HepG2 (cell line): ENCODE results near the gene GOLGA8A. TPM values are rescaled to one million over a fixed set of nuclear protein-coding genes. Genes with fewer than 3 reads are reported as not detected.

ENCODE experiments used
- E2F1 ChIP-seq: sonication (generic); formaldehyde crosslinking; IDR thresholded peaks from 2 replicates; pipeline ENCODE4 v1.5.0; 2020; ENCODE audit warnings: missing genetic modification reagents
- FOXA1 ChIP-seq, 2 experiments: fragments of 450-650 bp in 1 of 2; sonication (generic) in 1 of 2; formaldehyde crosslinking in 1 of 2; IDR thresholded peaks; 2 replicates each; pipeline versions ENCODE4 v1.4.0 to v1.6.1; 2016 to 2020; ENCODE audit warnings: missing genetic modification reagents in 1 of 2
- HOXD1 ChIP-seq: sonication (generic); formaldehyde crosslinking; IDR thresholded peaks from 2 replicates; pipeline ENCODE4 v1.5.0; 2020; ENCODE audit warnings: missing genetic modification reagents
- KDM5B ChIP-seq: sonication (generic); formaldehyde crosslinking; IDR thresholded peaks from 2 replicates; pipeline ENCODE4 v1.4.0; 2020; ENCODE audit warnings: missing genetic modification reagents, mild to moderate bottlenecking, borderline replicate concordance
- KLF15 ChIP-seq: sonication (generic); formaldehyde crosslinking; IDR thresholded peaks from 2 replicates; pipeline ENCODE4 v1.8.1; 2023; ENCODE audit warnings: borderline replicate concordance, mild to moderate bottlenecking, inconsistent platforms, missing genetic modification reagents, mixed read lengths
- MLXIP ChIP-seq: sonication (generic); formaldehyde crosslinking; IDR thresholded peaks from 2 replicates; pipeline ENCODE4 v1.9.0; 2021; ENCODE audit warnings: missing genetic modification reagents, borderline replicate concordance
- MXD3 ChIP-seq: IDR thresholded peaks from 2 replicates; pipeline ENCODE4 v1.6.1; 2016; ENCODE audit warnings: mild to moderate bottlenecking, missing biosample characterization, missing genetic modification reagents
- MYC ChIP-seq: sonication (generic); formaldehyde crosslinking; IDR thresholded peaks from 2 replicates; pipeline ENCODE4 v1.9.0; 2021; ENCODE audit warnings: missing genetic modification reagents, borderline replicate concordance
- TEAD2 ChIP-seq: sonication (generic); formaldehyde crosslinking; IDR thresholded peaks from 2 replicates; pipeline ENCODE4 v1.9.0; 2021; ENCODE audit warnings: missing genetic modification reagents
- THAP9 ChIP-seq: sonication (generic); formaldehyde crosslinking; IDR thresholded peaks from 2 replicates; pipeline ENCODE4; 2020; ENCODE audit warnings: missing genetic modification reagents, mild to moderate bottlenecking, borderline replicate concordance
- ZFP1 ChIP-seq: IDR thresholded peaks from 2 replicates; pipeline ENCODE4 v1.6.1; 2016
- ZFP37 ChIP-seq: sonication (generic); formaldehyde crosslinking; IDR thresholded peaks from 2 replicates; pipeline ENCODE4 v1.4.0; 2020; ENCODE audit warnings: missing genetic modification reagents, borderline replicate concordance
- ZIK1 ChIP-seq: sonication (generic); formaldehyde crosslinking; IDR thresholded peaks from 2 replicates; pipeline ENCODE4 v1.5.0; 2020; ENCODE audit warnings: mild to moderate bottlenecking, low read depth, missing genetic modification reagents, borderline replicate concordance
- ZNF441 ChIP-seq: sonication (generic); formaldehyde crosslinking; IDR thresholded peaks from 2 replicates; pipeline ENCODE4 v1.7.0; 2021; ENCODE audit warnings: missing genetic modification reagents, borderline replicate concordance
- ZNF704 ChIP-seq: sonication (generic); formaldehyde crosslinking; IDR thresholded peaks from 2 replicates; pipeline ENCODE4 v1.8.1; 2023; ENCODE audit warnings: mild to moderate bottlenecking, inconsistent platforms, moderate library complexity, missing genetic modification reagents, borderline replicate concordance
- ZNF709 ChIP-seq: sonication (generic); formaldehyde crosslinking; IDR thresholded peaks from 2 replicates; pipeline ENCODE4 v1.5.0; 2020; ENCODE audit warnings: mild to moderate bottlenecking, missing genetic modification reagents
- ZNF800 ChIP-seq: sonication (generic); formaldehyde crosslinking; IDR thresholded peaks from 2 replicates; pipeline ENCODE4 v1.4.0; 2020; ENCODE audit warnings: missing genetic modification reagents
- polyA plus RNA-seq, 8 experiments: library from polyadenylated mRNA; depleted of rRNA in 3 of 8; stranded (reverse) in 7 of 8; unstranded in 1 of 8; fragments of >200 nt; fragmentation: Illumina TruSeq in 4 of 8; extraction: Trizol in 4 of 8; gene quantifications; 2 replicates each; pipeline versions ENCODE4 v1.2.1 to v1.2.3, GENCODE V29; 2011 to 2016; ENCODE audit warnings: low read depth in 4 of 8, missing spikeins in 1 of 8, mixed read lengths in 1 of 8; ENCODE audit not compliant: insufficient read depth in 1 of 8
- total RNA-seq, 5 experiments: library from RNA; depleted of rRNA; stranded (reverse); fragments of >200 nt; fragmentation: Illumina TruSeq; extraction: Trizol; gene quantifications; 2 replicates each; pipeline ENCODE4 v1.2.3, GENCODE V29; 2016; ENCODE audit warnings: low read depth in 1 of 5

The GOLGA8A gene
- total and polyA plus RNA-seq, 2 of the 13 experiments (the other 11 are each of a cell fraction or from before 2014, with no cell fraction given), result 17.1 to 43.7 TPM

- TF ChIP-seq MLXIP (CRISPR knock-in tag) (peak; percentile 64; the same call in 1 of the 2 replicates), ZFP1 (CRISPR knock-in tag) (no peak), ZIK1 (CRISPR knock-in tag) (0 out of 2 replicates have a peak, but pooled peaks have one; percentile 37), E2F1 (CRISPR knock-in tag) (0 out of 2 replicates have a peak, but pooled peaks have one; percentile 53), FOXA1 (IDR thresholded peaks at IDR 0.05) (no peak), FOXA1 (CRISPR knock-in tag; IDR thresholded peaks at IDR 0.05) (no peak), ZFP37 (CRISPR knock-in tag) (peak; percentile 91), THAP9 (CRISPR knock-in tag) (no peak), ZNF441 (CRISPR knock-in tag) (peak; percentile 83), MYC (CRISPR knock-in tag) (peak; percentile 72; the same call in 1 of the 2 replicates), ZNF704 (CRISPR knock-in tag) (0 out of 2 replicates have a peak, but pooled peaks have one; percentile 47), TEAD2 (0 out of 2 replicates have a peak, but pooled peaks have one; percentile 37), MXD3 (CRISPR knock-in tag) (peak; percentile 90), KDM5B (peak; percentile 73; the same call in 1 of the 2 replicates), ZNF709 (CRISPR knock-in tag) (0 out of 2 replicates have a peak, but pooled peaks have one; percentile 47), HOXD1 (peak; percentile 57; the same call in 1 of the 2 replicates), ZNF800 (peak; percentile 57; the same call in 1 of the 2 replicates), KLF15 (CRISPR knock-in tag) (peak; percentile 61; the same call in 1 of the 2 replicates)
These were observed at the start of gene GOLGA8A (continued) for GRCh38 chr15:34437687-34438086.
